ENCODE results near the gene CA11. TPM values are rescaled to one million over a fixed set of nuclear protein-coding genes. Genes with fewer than 3 reads are reported as not detected.

Gene CA11
- total RNA-seq, 4 donors from 2014 or later = 4.6 to 13.4 (median 6.3) TPM

- H3K36me3 ChIP-seq = peaks cover 4 to 5% of the 10 kb centered on the region in 2 donors
- intact Hi-C loops (cut with DNase I) = no loop called here
- no peak overlapping the region for H3K4me3 ChIP-seq (replicated peaks in 1 of 3)
- peaks cover 18 to 36% of the 10 kb centered on the region in 2 donors for H3K4me1 ChIP-seq
- DNase-seq = no peak
- no peaks in the 10 kb centered on the region for H3K9me3 ChIP-seq
- no peaks in the 10 kb centered on the region for H3K27me3 ChIP-seq
- H3K27ac ChIP-seq = no peak overlapping the region
- TF ChIP-seq POLR2A (IDR thresholded peaks at IDR 0.05) (no peak), CTCF (IDR thresholded peaks at IDR 0.05) (no peak)
- WGBS, 2 donors = 85 to 94% methylated on average over 11 to 15 of the region's 17 CpGs
Observed at GRCh38 chr19:48627865-48628314, 18.1 kb downstream of the CA11 start.

- no peak for DNase-seq
- Histone ChIP-seq H3K4me1 (peaks cover 13 to 31% of the 10 kb centered on the region in 2 donors), H3K36me3 (peaks cover 4 to 5% of the 10 kb centered on the region in 2 donors), H3K4me3 (replicated peaks in 1 of 3) (no peak overlapping the region), H3K27me3 (no peaks in the 10 kb centered on the region), H3K9me3 (no peaks in the 10 kb centered on the region), H3K27ac (no peak overlapping the region)
- TF ChIP-seq CTCF (IDR thresholded peaks at IDR 0.05) (no peak), POLR2A (IDR thresholded peaks at IDR 0.05) (no peak)
- WGBS, 2 donors = 61 to 88% methylated on average over 2 to 5 of the region's 6 CpGs
- intact Hi-C loops (cut with DNase I) = no loop called here
Observed at GRCh38 chr19:48627201-48627864, 18.7 kb downstream of the CA11 start.

- Histone ChIP-seq H3K27me3 (no peaks in the 10 kb centered on the region), H3K4me3 (replicated peaks in 1 of 3) (no peak overlapping the region), H3K36me3 (peaks cover 4 to 5% of the 10 kb centered on the region in 2 donors), H3K27ac (no peak overlapping the region), H3K9me3 (no peaks in the 10 kb centered on the region), H3K4me1 (peaks cover 13 to 21% of the 10 kb centered on the region in 2 donors)
- no peak for DNase-seq
- WGBS, 2 donors = 94 to 95% methylated on average over 9 to 27 of the region's 30 CpGs
- TF ChIP-seq CTCF (IDR thresholded peaks at IDR 0.05) (no peak), POLR2A (IDR thresholded peaks at IDR 0.05) (no peak)
- intact Hi-C loops (cut with DNase I) = no loop called here
Observed at GRCh38 chr19:48625891-48626327, 20.1 kb downstream of the CA11 start.

- Histone ChIP-seq H3K9me3 (no peaks in the 10 kb centered on the region), H3K27ac (peak overlapping the region; percentile 73 to 81 (median 81)), H3K4me3 (replicated peaks in 1 of 3) (peak overlapping the region in 1 of 3 donors; percentile 37), H3K27me3 (no peaks in the 10 kb centered on the region), H3K4me1 (peaks cover 15 to 24% of the 10 kb centered on the region in 2 donors), H3K36me3 (peaks cover 4 to 5% of the 10 kb centered on the region in 2 donors)
- intact Hi-C loops (cut with DNase I) = no loop called here
- TF ChIP-seq POLR2A (IDR thresholded peaks at IDR 0.05) (no peak), CTCF (IDR thresholded peaks at IDR 0.05) (no peak)
- WGBS, 2 donors = 50 to 55% methylated on average over 23 to 24 of the region's 24 CpGs
- DNase-seq = peak; percentile 24 to 34
Observed at GRCh38 chr19:48624791-48625723, 20.9 kb downstream of the CA11 start.
